HG03025 (cell line): ENCODE data around the gene WBP2.
"Not testable (repeated sequence)": the region's sequence is repeated elsewhere in the genome, so short reads cannot be mapped to it uniquely, and the experiment has no call there.

Source experiments
- ATAC-seq: cut with Tn5 transposase; IDR thresholded peaks from one replicate; pipeline ENCODE4 v1.9.1; 2021; ENCODE audit warnings: mild to moderate bottlenecking, moderate library complexity; ENCODE audit not compliant: unreplicated experiment, low FRiP score

Gene WBP2

GRCh38 chr17:75891022-75891604 lies 36.0 kb upstream of the WBP2 start:
- no peak for ATAC-seq

GRCh38 chr17:75889454-75889853 lies 34.3 kb upstream of the WBP2 start:
- ATAC-seq = no peak

- no peak for ATAC-seq
These were observed 33.3 kb upstream of the WBP2 start for GRCh38 chr17:75888484-75888883.

GRCh38 chr17:75885860-75886259 lies 30.7 kb upstream of the WBP2 start:
- ATAC-seq = not testable (repeated sequence)

GRCh38 chr17:75885431-75885830 lies 30.3 kb upstream of the WBP2 start:
- ATAC-seq = no peak

- no peak for ATAC-seq
These were observed 26.7 kb upstream of the WBP2 start for GRCh38 chr17:75881678-75882454.

GRCh38 chr17:75880266-75880665 lies 25.1 kb upstream of the WBP2 start:
- ATAC-seq = no peak

GRCh38 chr17:75878174-75878998 lies 23.3 kb upstream of the WBP2 start, which contains the start of gene TRIM47:
Gene TRIM47 (minus strand): TSS chr17:75878581. CDS start chr17:75878548, 33 bp downstream.
- no peak for ATAC-seq

GRCh38 chr17:75877752-75878173 lies 22.6 kb upstream of the WBP2 start:
- ATAC-seq = no peak

GRCh38 chr17:75876938-75877751 lies 22.0 kb upstream of the WBP2 start:
- no peak for ATAC-seq

GRCh38 chr17:75876190-75876937 lies 21.2 kb upstream of the WBP2 start:
- no peak for ATAC-seq

- no peak for ATAC-seq
These were observed 20.7 kb upstream of the WBP2 start for GRCh38 chr17:75875940-75876189.

- ATAC-seq = no peak
These were observed 20.2 kb upstream of the WBP2 start for GRCh38 chr17:75875182-75875939.

- ATAC-seq = no peak
These were observed 19.4 kb upstream of the WBP2 start for GRCh38 chr17:75874323-75875181.

- ATAC-seq = no peak
These were observed 18.6 kb upstream of the WBP2 start for GRCh38 chr17:75873587-75874322.

- ATAC-seq = no peak
These were observed 17.6 kb upstream of the WBP2 start for GRCh38 chr17:75872434-75873351.

GRCh38 chr17:75870228-75870627 lies 15.1 kb upstream of the WBP2 start:
- not testable (repeated sequence) for ATAC-seq
